OCI-LY3 (cell line): ENCODE results near the gene GBX2.

Experiments
- H2AFZ ChIP-seq: fragments of 200-600, 300-600 bp; shearing (Covaris generic); 2 replicates; pipeline ENCODE4 v1.6.0; 2014; ENCODE audit warnings: antibody characterized with exemption, low read depth, low read length
- H3K27ac ChIP-seq: fragments of 200-600, 300-600 bp; sonication (generic); 2 replicates; pipeline ENCODE4 v1.5.1; 2014; ENCODE audit warnings: mild to moderate bottlenecking, low read length, moderate library complexity, mixed read lengths
- H3K27me3 ChIP-seq: fragments of 200-600, 300-600 bp; sonication (generic); 2 replicates; pipeline ENCODE4 v1.6.1; 2014; ENCODE audit warnings: low read depth, low read length, mixed read lengths
- H3K36me3 ChIP-seq: fragments of 200-600, 300-600 bp; sonication (generic); replicated peaks from 2 replicates; pipeline ENCODE3; 2014; ENCODE audit warnings: low read depth, low read length, mixed read lengths
- H3K4me1 ChIP-seq: fragments of 300-600, 200-600 bp; sonication (generic); 2 replicates; pipeline ENCODE4 v1.6.1; 2014; ENCODE audit warnings: low read length, mixed read lengths
- H3K4me2 ChIP-seq: fragments of 200-600, 300-600 bp; sonication (generic); 2 replicates; pipeline ENCODE4 v1.6.1; 2014; ENCODE audit warnings: low read length, mixed read lengths
- H3K4me3 ChIP-seq: fragments of 300-600, 200-600 bp; sonication (generic); 2 replicates; pipeline ENCODE4 v1.5.1; 2014; ENCODE audit warnings: antibody characterized with exemption, mild to moderate bottlenecking, low read length, moderate library complexity
- H3K79me2 ChIP-seq: fragments of 300-600, 200-600 bp; shearing (Covaris generic); 2 replicates; pipeline ENCODE4 v1.6.1; 2014; ENCODE audit warnings: mild to moderate bottlenecking, low read length, mixed read lengths
- H3K9ac ChIP-seq: fragments of 300-600, 200-600 bp; shearing (Covaris generic); 2 replicates; pipeline ENCODE4 v1.6.0; 2014; ENCODE audit warnings: mild to moderate bottlenecking, low read length, moderate library complexity
- H3K9me3 ChIP-seq: fragments of 200-600, 300-600 bp; shearing (Covaris generic); 2 replicates; pipeline ENCODE4 v1.6.1; 2014; ENCODE audit warnings: low read length, mixed read lengths; ENCODE audit not compliant: insufficient read depth
- H4K20me1 ChIP-seq: fragments of 200-600, 300-600 bp; sonication (generic); 2 replicates; pipeline ENCODE4 v1.6.1; 2016; ENCODE audit warnings: low read length, mixed read lengths; ENCODE audit not compliant: insufficient read depth
- EZH2phosphoT487 ChIP-seq: fragments of 200-600 bp; shearing (Covaris generic); IDR thresholded peaks from 2 replicates; pipeline ENCODE4 v1.6.1; 2018; ENCODE audit warnings: antibody characterized with exemption, mixed run types, low read depth
- TF ChIP-seq, protein P1 (sequence below): fragments of 200-600, 300-600 bp; sonication (generic); IDR thresholded peaks from 2 replicates; pipeline ENCODE4 v1.5.1; 2014; ENCODE audit warnings: antibody characterized with exemption, low read length, low read depth

Gene GBX2

DNA sequence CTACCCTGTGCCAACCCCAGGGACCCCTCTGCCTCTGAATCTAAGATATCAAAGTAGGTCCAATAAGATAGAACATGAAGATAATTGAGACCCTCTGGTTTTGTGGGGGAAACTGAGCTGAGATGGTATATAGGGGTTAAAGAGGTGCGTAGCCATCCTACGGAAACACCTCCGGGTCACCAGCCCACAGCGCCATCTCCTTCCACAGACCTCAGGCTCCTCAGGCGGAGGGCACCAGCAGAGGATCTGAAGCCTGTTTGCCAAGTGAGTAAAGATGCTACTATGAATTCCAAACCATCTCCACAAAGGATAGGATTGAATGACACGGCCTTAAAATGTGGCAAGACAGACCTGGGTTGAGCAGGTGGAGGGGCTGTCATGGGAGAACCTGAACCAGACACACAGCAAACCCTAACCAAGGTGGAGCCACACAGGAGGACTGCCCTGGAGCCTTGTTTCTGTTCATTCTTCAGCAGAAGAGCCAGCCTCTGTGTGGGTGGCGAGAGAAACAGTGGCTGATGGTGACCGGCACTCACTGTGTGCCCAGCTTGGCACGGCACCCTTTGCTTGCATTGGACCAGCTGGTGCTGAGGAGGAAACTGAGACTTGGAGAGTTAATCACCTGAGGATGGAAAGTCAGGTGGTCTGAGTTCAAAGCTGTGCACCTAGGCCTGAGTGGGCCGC lies 10.2 kb downstream of the GBX2 start:
- Histone ChIP-seq H3K36me3 (no peaks in the 10 kb centered on the region), H3K27ac (no peak overlapping the region), H3K9ac (no peak overlapping the region), H3K27me3 (no peaks in the 10 kb centered on the region), H3K4me2 (no peak overlapping the region), H3K4me3 (no peak overlapping the region), H3K4me1 (no peaks in the 10 kb centered on the region), H2AFZ (no peak overlapping the region), H3K79me2 (no peaks in the 10 kb centered on the region), H3K9me3 (no peaks in the 10 kb centered on the region), H4K20me1 (no peaks in the 10 kb centered on the region)
- no peak for TF ChIP-seq EZH2phosphoT487
- TF ChIP-seq, protein P1, sequence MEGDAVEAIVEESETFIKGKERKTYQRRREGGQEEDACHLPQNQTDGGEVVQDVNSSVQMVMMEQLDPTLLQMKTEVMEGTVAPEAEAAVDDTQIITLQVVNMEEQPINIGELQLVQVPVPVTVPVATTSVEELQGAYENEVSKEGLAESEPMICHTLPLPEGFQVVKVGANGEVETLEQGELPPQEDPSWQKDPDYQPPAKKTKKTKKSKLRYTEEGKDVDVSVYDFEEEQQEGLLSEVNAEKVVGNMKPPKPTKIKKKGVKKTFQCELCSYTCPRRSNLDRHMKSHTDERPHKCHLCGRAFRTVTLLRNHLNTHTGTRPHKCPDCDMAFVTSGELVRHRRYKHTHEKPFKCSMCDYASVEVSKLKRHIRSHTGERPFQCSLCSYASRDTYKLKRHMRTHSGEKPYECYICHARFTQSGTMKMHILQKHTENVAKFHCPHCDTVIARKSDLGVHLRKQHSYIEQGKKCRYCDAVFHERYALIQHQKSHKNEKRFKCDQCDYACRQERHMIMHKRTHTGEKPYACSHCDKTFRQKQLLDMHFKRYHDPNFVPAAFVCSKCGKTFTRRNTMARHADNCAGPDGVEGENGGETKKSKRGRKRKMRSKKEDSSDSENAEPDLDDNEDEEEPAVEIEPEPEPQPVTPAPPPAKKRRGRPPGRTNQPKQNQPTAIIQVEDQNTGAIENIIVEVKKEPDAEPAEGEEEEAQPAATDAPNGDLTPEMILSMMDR = no peak

DNA sequence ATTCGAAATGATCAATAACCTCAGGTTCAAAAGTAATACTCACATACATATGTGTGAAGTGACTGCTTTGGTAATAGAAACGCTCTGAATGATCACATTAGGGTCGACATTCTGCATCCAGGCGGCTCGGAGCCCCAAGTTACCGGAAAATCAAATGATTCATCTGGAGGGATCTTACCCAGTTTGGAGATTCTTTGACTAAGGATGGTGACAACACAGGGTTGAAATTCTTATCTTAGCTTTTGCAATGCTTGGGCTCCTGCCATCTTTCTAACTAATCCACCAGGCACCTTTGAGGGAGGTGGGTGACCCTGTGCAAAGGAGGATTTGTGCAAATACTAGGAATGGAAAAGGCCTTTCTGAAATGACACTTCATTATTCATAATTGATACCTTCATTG lies 10.8 kb downstream of the GBX2 start:
- H2AFZ ChIP-seq = no peak overlapping the region
- no peak overlapping the region for H3K27ac ChIP-seq
- no peak overlapping the region for H3K4me2 ChIP-seq
- no peaks in the 10 kb centered on the region for H3K9me3 ChIP-seq
- no peak overlapping the region for H3K9ac ChIP-seq
- H3K4me3 ChIP-seq = no peak overlapping the region
- H3K36me3 ChIP-seq = no peaks in the 10 kb centered on the region
- TF ChIP-seq, protein P1 = no peak
- no peaks in the 10 kb centered on the region for H3K27me3 ChIP-seq
- no peaks in the 10 kb centered on the region for H3K79me2 ChIP-seq
- H3K4me1 ChIP-seq = no peaks in the 10 kb centered on the region
- no peaks in the 10 kb centered on the region for H4K20me1 ChIP-seq

DNA sequence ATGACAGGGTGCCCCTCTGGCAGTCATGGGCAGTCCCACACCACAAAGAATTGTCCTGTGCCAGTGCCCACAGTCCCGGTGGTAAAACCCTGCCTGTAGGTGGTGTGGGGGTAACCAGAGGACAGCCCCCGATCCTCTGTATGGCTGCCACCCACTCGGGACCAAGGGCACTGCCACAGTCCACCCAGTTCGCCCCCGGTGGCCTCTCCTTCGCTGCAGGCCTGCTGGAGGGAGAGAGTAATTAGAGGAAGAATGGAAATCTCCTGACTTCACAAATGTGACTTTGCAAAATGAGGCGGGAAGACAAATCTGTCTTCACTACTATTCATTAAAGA lies 11.4 kb downstream of the GBX2 start:
- H3K27me3 ChIP-seq = no peaks in the 10 kb centered on the region
- no peak for TF ChIP-seq EZH2phosphoT487
- TF ChIP-seq, protein P1 = no peak
- no peaks in the 10 kb centered on the region for H4K20me1 ChIP-seq
- H2AFZ ChIP-seq = no peak overlapping the region
- no peak overlapping the region for H3K27ac ChIP-seq
- no peaks in the 10 kb centered on the region for H3K79me2 ChIP-seq
- H3K36me3 ChIP-seq = no peaks in the 10 kb centered on the region
- no peaks in the 10 kb centered on the region for H3K9me3 ChIP-seq
- no peak overlapping the region for H3K4me3 ChIP-seq
- no peak overlapping the region for H3K4me2 ChIP-seq
- H3K9ac ChIP-seq = no peak overlapping the region
- no peaks in the 10 kb centered on the region for H3K4me1 ChIP-seq

DNA sequence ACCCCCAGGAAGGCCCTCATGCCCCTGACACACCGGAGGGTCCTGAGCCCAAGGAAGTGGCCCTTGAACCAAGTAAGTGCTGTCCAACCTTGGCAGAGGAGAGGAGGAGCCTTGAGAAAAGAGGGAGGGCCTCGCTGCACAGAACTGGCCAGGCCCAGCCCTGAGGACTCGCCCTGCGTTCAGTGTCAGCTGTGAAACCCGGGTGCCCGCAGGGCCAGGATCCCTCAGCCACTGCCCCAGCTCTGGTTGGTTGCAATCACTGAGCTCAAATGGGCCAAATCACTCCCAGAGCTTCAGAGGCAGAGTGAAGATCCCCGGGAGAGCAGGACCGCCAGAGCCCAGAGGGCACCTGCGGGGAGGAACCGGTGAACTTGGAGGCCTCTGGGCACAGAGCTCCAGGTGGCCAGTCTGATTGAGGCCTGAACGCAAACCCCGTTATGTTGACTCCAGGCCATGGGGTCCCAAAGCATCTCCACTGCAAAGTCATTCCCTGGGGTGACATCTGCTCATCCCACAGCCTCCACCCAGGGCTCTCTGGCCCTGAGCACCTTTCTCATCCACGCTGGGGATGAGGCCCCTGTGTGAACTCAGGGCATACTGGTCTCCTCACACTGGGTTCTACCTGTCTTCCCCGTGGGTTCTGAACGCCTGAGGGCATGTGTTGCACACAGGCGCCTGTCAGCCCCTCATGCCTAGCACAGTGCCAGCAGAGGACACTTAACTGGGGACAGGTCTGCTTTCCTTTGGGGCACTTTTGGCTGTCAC lies 11.9 kb downstream of the GBX2 start:
- no peaks in the 10 kb centered on the region for H3K36me3 ChIP-seq
- no peak overlapping the region for H3K27ac ChIP-seq
- TF ChIP-seq, protein P1 = no peak
- TF ChIP-seq EZH2phosphoT487 = no peak
- no peak overlapping the region for H2AFZ ChIP-seq
- H3K9me3 ChIP-seq = no peaks in the 10 kb centered on the region
- no peaks in the 10 kb centered on the region for H3K79me2 ChIP-seq
- no peaks in the 10 kb centered on the region for H3K4me1 ChIP-seq
- no peak overlapping the region for H3K9ac ChIP-seq
- H4K20me1 ChIP-seq = no peaks in the 10 kb centered on the region
- H3K27me3 ChIP-seq = no peaks in the 10 kb centered on the region
- H3K4me3 ChIP-seq = no peak overlapping the region
- H3K4me2 ChIP-seq = no peak overlapping the region
